ENCODE results near the gene SCGB1A1. TPM values are rescaled to one million over a fixed set of nuclear protein-coding genes. Genes with fewer than 3 reads are reported as not detected.

Gene SCGB1A1
- total and polyA plus RNA-seq, 2 donors (not counting 1 experiment from before 2014, with no cell fraction given) = not detected

GRCh38 chr11:62428871-62429560 is 10.2 kb downstream of the SCGB1A1 start:
- ChIA-PET CTCF (interaction anchor here (1.4 to 11.8 kb wide), 4 partner anchors 16 to 131 kb away, joined by 4 to 339 read pairs (median 107); partner anchors contain the start of gene AHNAK), POLR2A (no interaction called here)
- H3K27me3 Mint-ChIP-seq = peaks cover 3% of the 10 kb centered on the region
- Histone ChIP-seq H3K27ac (ENCODE audit: low read length in 2 of 2) (no peak overlapping the region), H3K27me3 (replicated peaks in 1 of 4; ENCODE audit: control extremely low read depth in 1 of 4, control insufficient read depth in 3 of 4, insufficient read depth in 4 of 4, low read length in 3 of 4) (no peaks in the 10 kb centered on the region), H3K9ac (ENCODE audit: low read length) (no peak overlapping the region), H3K36me3 (replicated peaks in 1 of 2; ENCODE audit: control extremely low read depth in 1 of 2, control insufficient read depth in 1 of 2, extremely low read depth in 1 of 2, insufficient read depth in 2 of 2, low read length in 1 of 2) (no peaks in the 10 kb centered on the region), H3K79me2 (ENCODE audit: control insufficient read depth, insufficient read depth, low read length) (no peaks in the 10 kb centered on the region), H3K4me3 (ENCODE audit: control extremely low read depth in 1 of 5, extremely low read depth in 1 of 5, insufficient read depth in 1 of 5, low read depth in 2 of 5, low read length in 4 of 5) (no peak overlapping the region), H4K20me1 (ENCODE audit: control insufficient read depth, insufficient read depth, low read length, poor library complexity, severe bottlenecking) (no peaks in the 10 kb centered on the region), H2AFZ (ENCODE audit: insufficient read depth, low read depth, low read length, poor library complexity, severe bottlenecking) (no peak overlapping the region), H3K4me2 (replicated peaks; ENCODE audit: low read depth, low read length, poor library complexity, severe bottlenecking) (no peak overlapping the region), H3K9me3 (ENCODE audit: control extremely low read depth in 1 of 3, control insufficient read depth in 2 of 3, insufficient read depth in 1 of 3, low read length in 2 of 3) (no peaks in the 10 kb centered on the region), H3K4me1 (ENCODE audit: control insufficient read depth in 2 of 2, insufficient read depth in 2 of 2, low read length in 2 of 2) (peaks cover 15 to 25% of the 10 kb centered on the region in 2 donors)
- H3K9me3 Mint-ChIP-seq (ENCODE audit: insufficient read depth) = no peaks in the 10 kb centered on the region
- ATAC-seq (ENCODE audit: low read depth) = no peak
- no peak for TF ChIP-seq EZH2 (IDR thresholded peaks at IDR 0.05; ENCODE audit: borderline replicate concordance, insufficient read depth, low read depth, low read length, poor library complexity, severe bottlenecking)
- TF ChIP-seq, protein P1, sequence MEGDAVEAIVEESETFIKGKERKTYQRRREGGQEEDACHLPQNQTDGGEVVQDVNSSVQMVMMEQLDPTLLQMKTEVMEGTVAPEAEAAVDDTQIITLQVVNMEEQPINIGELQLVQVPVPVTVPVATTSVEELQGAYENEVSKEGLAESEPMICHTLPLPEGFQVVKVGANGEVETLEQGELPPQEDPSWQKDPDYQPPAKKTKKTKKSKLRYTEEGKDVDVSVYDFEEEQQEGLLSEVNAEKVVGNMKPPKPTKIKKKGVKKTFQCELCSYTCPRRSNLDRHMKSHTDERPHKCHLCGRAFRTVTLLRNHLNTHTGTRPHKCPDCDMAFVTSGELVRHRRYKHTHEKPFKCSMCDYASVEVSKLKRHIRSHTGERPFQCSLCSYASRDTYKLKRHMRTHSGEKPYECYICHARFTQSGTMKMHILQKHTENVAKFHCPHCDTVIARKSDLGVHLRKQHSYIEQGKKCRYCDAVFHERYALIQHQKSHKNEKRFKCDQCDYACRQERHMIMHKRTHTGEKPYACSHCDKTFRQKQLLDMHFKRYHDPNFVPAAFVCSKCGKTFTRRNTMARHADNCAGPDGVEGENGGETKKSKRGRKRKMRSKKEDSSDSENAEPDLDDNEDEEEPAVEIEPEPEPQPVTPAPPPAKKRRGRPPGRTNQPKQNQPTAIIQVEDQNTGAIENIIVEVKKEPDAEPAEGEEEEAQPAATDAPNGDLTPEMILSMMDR (IDR thresholded peaks at IDR 0.05) = no peak
- H3K4me1 Mint-ChIP-seq = peaks cover 27% of the 10 kb centered on the region
- intact Hi-C loops (cut with micrococcal nuclease) = no loop called here
- WGBS (ENCODE audit: insufficient coverage) = 93% methylated on average over 4 of the region's 8 CpGs
- no peak overlapping the region for H3K4me3 Mint-ChIP-seq
- DNase-seq = no peak
- H3K27ac Mint-ChIP-seq = no peak overlapping the region

DNA sequence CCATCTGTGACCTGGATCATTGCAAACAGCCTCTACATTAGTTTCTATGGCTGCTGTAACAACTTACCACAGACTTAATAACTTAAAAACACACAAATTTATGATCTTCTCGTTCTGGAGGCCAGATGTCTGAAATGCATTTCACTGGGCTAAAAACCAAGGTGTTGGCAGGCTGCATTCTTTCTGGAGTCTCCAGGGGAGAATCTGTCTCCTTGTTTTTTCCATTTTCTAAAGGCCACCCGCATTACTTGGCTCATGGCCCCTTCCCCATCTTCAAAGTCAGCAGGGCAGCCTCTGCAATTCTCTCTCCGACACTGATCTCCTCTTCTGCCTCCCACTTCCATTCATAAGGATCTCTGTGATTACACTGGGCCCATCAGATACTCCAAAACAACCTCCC is 11.6 kb downstream of the SCGB1A1 start:
- H3K27me3 Mint-ChIP-seq = peaks cover 3% of the 10 kb centered on the region
- DNase-seq (no peak), ATAC-seq (ENCODE audit: low read depth) (no peak)
- H3K9me3 ChIP-seq (ENCODE audit: control extremely low read depth in 1 of 3, control insufficient read depth in 2 of 3, insufficient read depth in 1 of 3, low read length in 2 of 3) = no peaks in the 10 kb centered on the region
- H3K4me3 ChIP-seq (ENCODE audit: control extremely low read depth in 1 of 5, extremely low read depth in 1 of 5, insufficient read depth in 1 of 5, low read depth in 2 of 5, low read length in 4 of 5) = no peak overlapping the region
- CTCF ChIA-PET = interaction anchor here (0.8 to 11.8 kb wide), 2 partner anchors 97 to 110 kb away, joined by 3 to 207 read pairs; no protein-coding TSS in a partner anchor
- H2AFZ ChIP-seq (ENCODE audit: insufficient read depth, low read depth, low read length, poor library complexity, severe bottlenecking) = no peak overlapping the region
- WGBS (ENCODE audit: insufficient coverage) = 94% methylated on average over 3 of the region's 3 CpGs
- H3K4me1 Mint-ChIP-seq = peaks cover 33% of the 10 kb centered on the region
- no peaks in the 10 kb centered on the region for H4K20me1 ChIP-seq (ENCODE audit: control insufficient read depth, insufficient read depth, low read length, poor library complexity, severe bottlenecking)
- POLR2A ChIA-PET = no interaction called here
- no peaks in the 10 kb centered on the region for H3K79me2 ChIP-seq (ENCODE audit: control insufficient read depth, insufficient read depth, low read length)
- H3K27ac ChIP-seq (ENCODE audit: low read length in 2 of 2) = no peak overlapping the region
- peaks cover 13 to 29% of the 10 kb centered on the region in 2 donors for H3K4me1 ChIP-seq (ENCODE audit: control insufficient read depth in 2 of 2, insufficient read depth in 2 of 2, low read length in 2 of 2)
- no peak overlapping the region for H3K4me2 ChIP-seq (replicated peaks; ENCODE audit: low read depth, low read length, poor library complexity, severe bottlenecking)
- TF ChIP-seq, protein P1 (IDR thresholded peaks at IDR 0.05) = no peak
- no peak for TF ChIP-seq EZH2 (IDR thresholded peaks at IDR 0.05; ENCODE audit: borderline replicate concordance, insufficient read depth, low read depth, low read length, poor library complexity, severe bottlenecking)
- no peak overlapping the region for H3K4me3 Mint-ChIP-seq
- intact Hi-C loops (cut with micrococcal nuclease) = no loop called here
- no peak overlapping the region for H3K27ac Mint-ChIP-seq
- H3K36me3 ChIP-seq (replicated peaks in 1 of 2; ENCODE audit: control extremely low read depth in 1 of 2, control insufficient read depth in 1 of 2, extremely low read depth in 1 of 2, insufficient read depth in 2 of 2, low read length in 1 of 2) = no peaks in the 10 kb centered on the region
- H3K9ac ChIP-seq (ENCODE audit: low read length) = no peak overlapping the region
- no peaks in the 10 kb centered on the region for H3K9me3 Mint-ChIP-seq (ENCODE audit: insufficient read depth)
- H3K27me3 ChIP-seq (replicated peaks in 1 of 4; ENCODE audit: control extremely low read depth in 1 of 4, control insufficient read depth in 3 of 4, insufficient read depth in 4 of 4, low read length in 3 of 4) = no peaks in the 10 kb centered on the region

Data from B cell (primary cell).